SHP77 treated with DMSO at 0.1 percent for 48 hours (cell line): ENCODE results near the gene SGK1.
"Not testable (repeated sequence)": the region's sequence is repeated elsewhere in the genome, so short reads cannot be mapped to it uniquely, and the experiment has no call there.

Experiments used
- DNase-seq: peaks from one replicate; lab custom pipeline; 2025; lab: John Stamatoyannopoulos, UW

The SGK1 gene

GRCh38 chr6:134328138-134328537, 10.2 kb upstream of the SGK1 start:
- DNase-seq: no peak

- not testable (repeated sequence) for DNase-seq
Observed at GRCh38 chr6:134326192-134326591, 8.3 kb upstream of the SGK1 start.

GRCh38 chr6:134324766-134325165, 6.9 kb upstream of the SGK1 start:
- DNase-seq: no peak

GRCh38 chr6:134324141-134324540, 6.2 kb upstream of the SGK1 start:
- no peak for DNase-seq

- DNase-seq: no peak
Observed at GRCh38 chr6:134323698-134324097, 5.8 kb upstream of the SGK1 start.

GRCh38 chr6:134323294-134323693, 5.4 kb upstream of the SGK1 start:
- no peak for DNase-seq

GRCh38 chr6:134322216-134322615, 4.3 kb upstream of the SGK1 start:
- no peak for DNase-seq

GRCh38 chr6:134321246-134321645, 3.3 kb upstream of the SGK1 start:
- DNase-seq: no peak

GRCh38 chr6:134319686-134320085, 1.8 kb upstream of the SGK1 start:
- not testable (repeated sequence) for DNase-seq

- DNase-seq: no peak
Observed at GRCh38 chr6:134318974-134319281, 1.0 kb upstream of the SGK1 start.

- DNase-seq: no peak
Observed at GRCh38 chr6:134318236-134318973, 493 bp upstream of the SGK1 start.

- no peak for DNase-seq
Observed at GRCh38 chr6:134316733-134317431, 1.0 kb downstream of the SGK1 start.

- DNase-seq: no peak
Observed at GRCh38 chr6:134315974-134316441, 1.9 kb downstream of the SGK1 start.

GRCh38 chr6:134315189-134315588, 2.7 kb downstream of the SGK1 start:
- no peak for DNase-seq

GRCh38 chr6:134314006-134314821, 3.7 kb downstream of the SGK1 start:
- no peak for DNase-seq

- DNase-seq: no peak
Observed at GRCh38 chr6:134312038-134312660, 5.8 kb downstream of the SGK1 start.

GRCh38 chr6:134310817-134311216, 7.1 kb downstream of the SGK1 start:
- DNase-seq: no peak

GRCh38 chr6:134309983-134310605, 7.8 kb downstream of the SGK1 start:
- DNase-seq: no peak

- DNase-seq: no peak
Observed at GRCh38 chr6:134309227-134309626, 8.7 kb downstream of the SGK1 start.

GRCh38 chr6:134308800-134309199, 9.1 kb downstream of the SGK1 start:
- no peak for DNase-seq

- no peak for DNase-seq
Observed at GRCh38 chr6:134307870-134308269, 10.0 kb downstream of the SGK1 start.

GRCh38 chr6:134307075-134307474, 10.8 kb downstream of the SGK1 start:
- DNase-seq: no peak
